Occipital lobe (tissue), 3 donors: Measurements from ENCODE around the gene PIGQ. TPM values are rescaled to one million over a fixed set of nuclear protein-coding genes. Genes with fewer than 3 reads are reported as not detected.
A peak's percentile ranks its signal among the peaks of the same experiment; 100 is the strongest.

Source experiments
- DNase-seq: peaks from one replicate; lab custom pipeline; 2025; lab: John Stamatoyannopoulos, UW
- small RNA-seq: library from RNA; depleted of rRNA; stranded (forward); fragments of <200 nt; gene quantifications from one replicate; pipeline ENCODE3, GENCODE V24; 2014
- total RNA-seq: library from RNA; depleted of rRNA; stranded (reverse); fragments of >200 nt; gene quantifications from one replicate; pipeline ENCODE4 v1.2.3, GENCODE V29; 2014

The PIGQ gene
- total RNA-seq, 1 donor from 2014 or later: 18.1 TPM

- no peak for DNase-seq
Measured at GRCh38 chr16:627454-628239, 57.9 kb downstream of the PIGQ start.

- DNase-seq: no peak
Measured at GRCh38 chr16:628321-629061, 58.7 kb downstream of the PIGQ start.

- DNase-seq: no peak
Measured at GRCh38 chr16:629185-629832, 59.5 kb downstream of the PIGQ start.

DNA sequence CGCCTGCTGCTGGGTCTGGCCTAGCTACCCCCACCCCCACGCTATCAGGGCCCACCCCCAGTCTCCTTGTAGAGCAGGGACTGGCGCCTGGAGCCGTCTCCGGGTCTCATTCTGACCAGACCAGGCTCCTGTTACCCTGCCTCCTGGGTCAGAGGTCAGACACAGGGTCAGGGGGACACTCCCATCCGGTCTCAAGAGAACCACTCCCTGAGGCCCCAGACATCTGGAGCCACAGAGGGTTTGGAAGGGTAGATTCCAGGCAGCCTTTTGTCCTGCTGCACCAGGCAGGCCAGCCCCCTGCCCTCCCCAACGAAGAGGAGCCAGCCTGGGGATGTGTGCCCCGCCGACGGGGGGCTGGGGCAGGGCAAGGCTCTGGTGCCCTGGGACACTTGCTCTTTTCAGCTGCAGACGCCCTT, 60.1 kb downstream of the PIGQ start:
- DNase-seq: no peak

GRCh38 chr16:630249-630814, 60.6 kb downstream of the PIGQ start:
- DNase-seq: no peak

DNA sequence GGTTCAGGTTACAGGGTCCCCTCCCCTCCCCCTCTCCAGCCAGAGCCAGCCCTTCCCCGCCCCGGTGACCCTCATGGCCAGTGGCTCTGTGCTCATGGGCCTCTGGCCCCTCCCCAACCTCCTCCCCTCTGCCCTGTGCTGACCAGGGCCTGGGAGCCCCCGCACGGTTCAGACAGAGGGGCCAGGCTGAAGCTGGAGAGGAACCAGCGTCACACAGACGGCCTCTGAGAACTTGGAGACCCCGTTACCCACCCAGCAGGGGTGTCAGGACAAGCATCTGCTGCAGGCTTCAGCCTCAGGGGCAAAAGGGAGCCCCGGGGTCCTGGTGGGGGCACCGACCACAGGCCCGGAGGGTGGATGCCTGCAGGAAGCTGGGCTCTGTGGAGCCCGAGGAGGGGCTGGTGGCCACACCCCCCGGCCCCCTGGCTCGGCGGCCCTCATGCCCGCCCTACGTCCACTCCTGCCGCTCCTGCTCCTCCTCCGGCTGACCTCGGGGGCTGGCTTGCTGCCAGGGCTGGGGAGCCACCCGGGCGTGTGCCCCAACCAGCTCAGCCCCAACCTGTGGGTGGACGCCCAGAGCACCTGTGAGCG, 61.1 kb downstream of the PIGQ start, which contains the start of gene WFIKKN1:
TSS of gene WFIKKN1 (plus strand) at position 171 of the 591 bp plus-strand sequence. CDS start at position 440, 269 bp downstream.
- DNase-seq: no peak

- no peak for DNase-seq
Measured at GRCh38 chr16:631808-632358, 62.1 kb downstream of the PIGQ start.

DNA sequence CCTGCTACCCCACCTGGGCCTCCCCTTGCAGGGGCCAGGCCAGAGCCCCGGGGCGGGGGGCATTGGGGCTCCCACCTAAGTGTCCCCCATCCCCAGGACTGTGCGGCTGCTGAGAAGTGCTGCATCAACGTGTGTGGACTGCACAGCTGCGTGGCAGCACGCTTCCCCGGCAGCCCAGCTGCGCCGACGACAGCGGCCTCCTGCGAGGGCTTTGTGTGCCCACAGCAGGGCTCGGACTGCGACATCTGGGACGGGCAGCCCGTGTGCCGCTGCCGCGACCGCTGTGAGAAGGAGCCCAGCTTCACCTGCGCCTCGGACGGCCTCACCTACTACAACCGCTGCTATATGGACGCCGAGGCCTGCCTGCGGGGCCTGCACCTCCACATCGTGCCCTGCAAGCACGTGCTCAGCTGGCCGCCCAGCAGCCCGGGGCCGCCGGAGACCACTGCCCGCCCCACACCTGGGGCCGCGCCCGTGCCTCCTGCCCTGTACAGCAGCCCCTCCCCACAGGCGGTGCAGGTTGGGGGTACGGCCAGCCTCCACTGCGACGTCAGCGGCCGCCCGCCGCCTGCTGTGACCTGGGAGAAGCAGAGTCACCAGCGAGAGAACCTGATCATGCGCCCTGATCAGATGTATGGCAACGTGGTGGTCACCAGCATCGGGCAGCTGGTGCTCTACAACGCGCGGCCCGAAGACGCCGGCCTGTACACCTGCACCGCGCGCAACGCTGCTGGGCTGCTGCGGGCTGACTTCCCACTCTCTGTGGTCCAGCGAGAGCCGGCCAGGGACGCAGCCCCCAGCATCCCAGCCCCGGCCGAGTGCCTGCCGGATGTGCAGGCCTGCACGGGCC, 62.9 kb downstream of the PIGQ start:
- DNase-seq: no peak

DNA sequence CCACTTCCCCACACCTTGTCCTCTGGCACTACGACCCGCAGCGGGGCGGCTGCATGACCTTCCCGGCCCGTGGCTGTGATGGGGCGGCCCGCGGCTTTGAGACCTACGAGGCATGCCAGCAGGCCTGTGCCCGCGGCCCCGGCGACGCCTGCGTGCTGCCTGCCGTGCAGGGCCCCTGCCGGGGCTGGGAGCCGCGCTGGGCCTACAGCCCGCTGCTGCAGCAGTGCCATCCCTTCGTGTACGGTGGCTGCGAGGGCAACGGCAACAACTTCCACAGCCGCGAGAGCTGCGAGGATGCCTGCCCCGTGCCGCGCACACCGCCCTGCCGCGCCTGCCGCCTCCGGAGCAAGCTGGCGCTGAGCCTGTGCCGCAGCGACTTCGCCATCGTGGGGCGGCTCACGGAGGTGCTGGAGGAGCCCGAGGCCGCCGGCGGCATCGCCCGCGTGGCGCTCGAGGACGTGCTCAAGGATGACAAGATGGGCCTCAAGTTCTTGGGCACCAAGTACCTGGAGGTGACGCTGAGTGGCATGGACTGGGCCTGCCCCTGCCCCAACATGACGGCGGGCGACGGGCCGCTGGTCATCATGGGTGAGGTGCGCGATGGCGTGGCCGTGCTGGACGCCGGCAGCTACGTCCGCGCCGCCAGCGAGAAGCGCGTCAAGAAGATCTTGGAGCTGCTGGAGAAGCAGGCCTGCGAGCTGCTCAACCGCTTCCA, 63.7 kb downstream of the PIGQ start:
- no peak for DNase-seq

Small RNAs within 50 kb of the gene (small RNA-seq; reads per million reads assigned to genes)
- 0.41 reads per million, percentile 37 among the genes with 10 or more reads in this experiment for gene MIR3176
- not detected for gene MIR5587
- gene Z98883.1: not detected

Other genes starting within 250 kb of the PIGQ start
- 18.7 TPM for gene AXIN1, start 217.2 kb upstream of the PIGQ start, total RNA-seq
- gene MRPL28, start 199.4 kb upstream of the PIGQ start, total RNA-seq: 28.1 TPM
- gene PGAP6, start 188.0 kb upstream of the PIGQ start, total RNA-seq: 14.3 TPM
- 15.4 TPM for gene NME4, start 172.8 kb upstream of the PIGQ start, total RNA-seq
- 7.6 TPM for gene DECR2, start 168.1 kb upstream of the PIGQ start, total RNA-seq
- gene RAB11FIP3, start 144.3 kb upstream of the PIGQ start, total RNA-seq: 25.6 TPM
- gene CAPN15, start 42.3 kb upstream of the PIGQ start, total RNA-seq: 10.3 TPM
- not detected for gene PRR35, start 9.6 kb upstream of the PIGQ start, total RNA-seq
- 0.31 TPM for gene NHLRC4, start 3.0 kb upstream of the PIGQ start, total RNA-seq
- gene RAB40C, start 20.1 kb downstream of the PIGQ start, total RNA-seq: 24.2 TPM
- 0.47 TPM for gene WFIKKN1, start 61.0 kb downstream of the PIGQ start, total RNA-seq
- 25.3 TPM for gene METTL26, start 66.3 kb downstream of the PIGQ start, total RNA-seq
- gene MCRIP2, start 71.9 kb downstream of the PIGQ start, total RNA-seq: 8.9 TPM
- 7.2 TPM for gene WDR90, start 79.4 kb downstream of the PIGQ start, total RNA-seq
- gene RHOT2, start 98.2 kb downstream of the PIGQ start, total RNA-seq: 20.9 TPM
- 1.4 TPM for gene RHBDL1, start 105.7 kb downstream of the PIGQ start, total RNA-seq
- gene STUB1, start 110.4 kb downstream of the PIGQ start, total RNA-seq: 49.9 TPM
- 14.3 TPM for gene JMJD8, start 114.4 kb downstream of the PIGQ start, total RNA-seq
- 3.0 TPM for gene WDR24, start 120.4 kb downstream of the PIGQ start, total RNA-seq
- 3.7 TPM for gene FBXL16, start 135.8 kb downstream of the PIGQ start, total RNA-seq
- 16.7 TPM for gene METRN, start 145.2 kb downstream of the PIGQ start, total RNA-seq
- gene ANTKMT, start 151.2 kb downstream of the PIGQ start, total RNA-seq: 11.5 TPM
- 4.2 TPM for gene CCDC78, start 156.5 kb downstream of the PIGQ start, total RNA-seq
- gene HAGHL, start 157.1 kb downstream of the PIGQ start, total RNA-seq: 7.0 TPM
- 48.8 TPM for gene CIAO3, start 171.0 kb downstream of the PIGQ start, total RNA-seq
- not detected for gene MSLN, start 190.8 kb downstream of the PIGQ start, total RNA-seq
- gene RPUSD1, start 218.4 kb downstream of the PIGQ start, total RNA-seq: 11.2 TPM
- 8.9 TPM for gene CHTF18, start 218.7 kb downstream of the PIGQ start, total RNA-seq
- not detected for gene GNG13, start 230.8 kb downstream of the PIGQ start, total RNA-seq